NB4 (cell line): ENCODE measurements around the gene C9.

ENCODE experiments used
- DNase-seq: peaks from one replicate; pipeline ENCODE4 v3.0.0; 2010; ENCODE audit warnings: low read depth
- H3K4me3 ChIP-seq: one replicate; pipeline ENCODE4 v1.5.1; 2011; ENCODE audit warnings: mild to moderate bottlenecking, low read depth, low read length, moderate library complexity
- MYC ChIP-seq: IDR thresholded peaks from 2 replicates; pipeline ENCODE4 v1.6.1; 2011; ENCODE audit warnings: low read depth, low read length
- POLR2A ChIP-seq: IDR thresholded peaks from 2 replicates; pipeline ENCODE4 v1.6.1; 2011; ENCODE audit warnings: mild to moderate bottlenecking; ENCODE audit not compliant: insufficient read length; ENCODE audit errors: extremely low read depth
- TF ChIP-seq, protein P1 (sequence below): IDR thresholded peaks from 2 replicates; pipeline ENCODE4 v1.6.1; 2011; ENCODE audit warnings: low read depth, low read length
- TF ChIP-seq, protein P2 (sequence below): IDR thresholded peaks from one replicate; pipeline ENCODE4 v1.5.1; 2012; ENCODE audit warnings: low read depth, low read length

The C9 gene

DNA sequence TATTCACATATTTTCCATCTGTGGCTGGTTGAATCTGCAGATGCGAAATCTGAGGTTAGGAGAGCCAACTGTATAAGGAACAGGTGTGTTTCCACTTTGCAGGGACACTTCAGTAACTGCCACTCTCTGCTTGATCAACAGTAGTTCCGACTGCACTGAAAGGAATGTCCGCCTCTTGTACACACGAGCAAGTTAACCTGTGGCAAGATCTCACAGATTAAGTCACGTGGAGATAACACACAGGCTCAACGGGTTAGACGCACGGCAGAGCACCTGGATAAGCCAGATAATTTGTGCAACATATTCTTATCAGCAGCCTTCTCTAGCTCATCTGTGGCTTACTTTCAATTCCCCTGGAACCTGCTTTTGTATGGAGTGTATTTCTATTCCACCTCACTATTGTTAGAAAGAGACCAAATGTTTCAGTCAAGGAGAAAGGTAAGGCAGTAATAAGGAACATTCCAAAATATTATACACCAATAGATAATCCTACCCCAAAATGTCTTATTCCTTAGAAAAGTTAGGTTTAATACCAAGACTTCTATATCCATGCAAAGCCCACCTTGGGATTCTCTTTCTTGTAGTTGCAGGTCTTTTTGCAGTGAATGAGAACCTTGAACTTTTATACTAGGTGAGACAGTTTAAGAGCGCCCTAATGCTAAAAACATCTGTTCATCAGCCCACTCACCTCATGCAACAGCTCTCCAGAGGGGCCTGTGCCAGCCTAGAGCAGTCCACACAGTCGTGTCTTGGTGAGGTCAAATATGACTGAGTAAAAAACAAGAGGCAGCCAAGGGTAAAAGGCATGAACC, 6.5 kb upstream of the C9 start:
- TF ChIP-seq MYC, result no peak
- TF ChIP-seq, protein P1, sequence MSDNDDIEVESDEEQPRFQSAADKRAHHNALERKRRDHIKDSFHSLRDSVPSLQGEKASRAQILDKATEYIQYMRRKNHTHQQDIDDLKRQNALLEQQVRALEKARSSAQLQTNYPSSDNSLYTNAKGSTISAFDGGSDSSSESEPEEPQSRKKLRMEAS, result no peak
- no peak for TF ChIP-seq POLR2A
- H3K4me3 ChIP-seq, result no peak overlapping the region
- DNase-seq, result no peak

DNA sequence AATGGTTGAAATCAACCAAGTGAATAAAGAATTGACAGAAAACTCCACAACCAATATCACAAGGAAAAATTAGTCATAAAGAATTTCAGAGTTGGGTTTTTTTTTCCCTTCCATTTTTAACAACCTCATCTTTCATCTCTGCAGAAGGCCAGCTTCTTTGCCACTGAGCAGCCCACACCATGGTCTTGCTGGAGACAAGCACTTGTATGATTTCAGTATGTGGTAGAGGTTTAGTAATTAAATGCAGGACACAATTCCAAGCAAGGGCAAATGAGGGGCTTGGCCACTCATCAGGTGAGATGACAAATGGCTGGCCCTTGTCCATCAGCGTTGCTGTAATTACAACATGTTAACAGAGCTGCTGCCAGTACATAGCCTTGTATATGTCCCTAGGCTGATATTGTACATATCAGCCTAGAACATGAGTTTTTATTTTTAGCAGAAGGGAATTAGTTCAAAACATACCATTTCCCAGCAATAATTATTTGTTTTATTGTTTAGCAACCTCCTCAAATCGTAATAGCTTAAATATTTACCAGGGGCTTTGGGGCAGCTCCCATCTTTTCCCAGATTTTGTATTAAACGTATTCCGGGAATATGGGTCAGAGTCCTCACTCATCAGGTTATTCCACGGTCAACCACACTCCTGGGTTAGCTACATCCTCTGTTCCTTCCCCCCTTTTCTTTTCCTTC, 5.0 kb upstream of the C9 start:
- DNase-seq, result no peak
- TF ChIP-seq, protein P2, sequence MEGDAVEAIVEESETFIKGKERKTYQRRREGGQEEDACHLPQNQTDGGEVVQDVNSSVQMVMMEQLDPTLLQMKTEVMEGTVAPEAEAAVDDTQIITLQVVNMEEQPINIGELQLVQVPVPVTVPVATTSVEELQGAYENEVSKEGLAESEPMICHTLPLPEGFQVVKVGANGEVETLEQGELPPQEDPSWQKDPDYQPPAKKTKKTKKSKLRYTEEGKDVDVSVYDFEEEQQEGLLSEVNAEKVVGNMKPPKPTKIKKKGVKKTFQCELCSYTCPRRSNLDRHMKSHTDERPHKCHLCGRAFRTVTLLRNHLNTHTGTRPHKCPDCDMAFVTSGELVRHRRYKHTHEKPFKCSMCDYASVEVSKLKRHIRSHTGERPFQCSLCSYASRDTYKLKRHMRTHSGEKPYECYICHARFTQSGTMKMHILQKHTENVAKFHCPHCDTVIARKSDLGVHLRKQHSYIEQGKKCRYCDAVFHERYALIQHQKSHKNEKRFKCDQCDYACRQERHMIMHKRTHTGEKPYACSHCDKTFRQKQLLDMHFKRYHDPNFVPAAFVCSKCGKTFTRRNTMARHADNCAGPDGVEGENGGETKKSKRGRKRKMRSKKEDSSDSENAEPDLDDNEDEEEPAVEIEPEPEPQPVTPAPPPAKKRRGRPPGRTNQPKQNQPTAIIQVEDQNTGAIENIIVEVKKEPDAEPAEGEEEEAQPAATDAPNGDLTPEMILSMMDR, result no peak
- TF ChIP-seq MYC, result no peak
- TF ChIP-seq, protein P1, result no peak
- TF ChIP-seq POLR2A, result no peak
- no peak overlapping the region for H3K4me3 ChIP-seq

DNA sequence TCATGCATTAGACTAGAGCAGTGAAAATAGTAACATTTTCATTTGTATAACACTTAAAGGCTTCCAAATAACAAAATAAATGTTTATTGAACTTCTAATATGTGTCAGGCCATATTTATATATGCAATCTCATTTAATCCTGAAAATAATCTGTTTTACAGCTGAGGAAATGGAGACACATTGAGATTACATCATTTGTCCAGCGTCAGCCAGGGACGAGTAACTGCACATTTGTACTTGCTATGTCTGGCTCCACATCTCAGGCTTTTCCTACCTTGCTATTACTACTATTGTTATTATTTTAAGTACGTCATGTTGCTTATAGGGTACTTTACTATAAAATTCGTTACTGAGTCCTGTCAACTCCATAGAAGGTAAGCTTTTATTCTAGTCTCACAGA, 3.8 kb upstream of the C9 start:
- TF ChIP-seq, protein P2, result no peak
- TF ChIP-seq POLR2A (no peak), MYC (no peak)
- no peak for DNase-seq
- no peak overlapping the region for H3K4me3 ChIP-seq

DNA sequence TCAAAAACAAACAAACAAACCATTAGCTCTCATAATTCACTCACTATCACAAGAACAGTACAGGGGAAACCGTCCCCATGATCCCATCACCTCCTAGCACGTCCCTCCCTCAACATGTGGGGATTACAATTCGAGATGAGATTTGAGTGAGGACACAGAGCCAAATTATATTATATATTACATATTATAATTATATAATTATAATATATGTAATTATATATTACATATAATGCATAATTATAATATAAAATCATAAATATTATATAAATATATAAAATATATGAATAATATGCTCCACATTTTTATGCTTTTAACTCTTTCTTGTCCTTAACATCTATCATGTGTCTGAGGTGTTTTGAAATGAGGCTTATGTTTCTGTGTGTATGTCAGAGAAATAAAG, 3.4 kb upstream of the C9 start:
- no peak for DNase-seq
- TF ChIP-seq POLR2A, result no peak
- TF ChIP-seq, protein P2, result no peak
- no peak for TF ChIP-seq MYC
- TF ChIP-seq, protein P1, result no peak
- no peak overlapping the region for H3K4me3 ChIP-seq

DNA sequence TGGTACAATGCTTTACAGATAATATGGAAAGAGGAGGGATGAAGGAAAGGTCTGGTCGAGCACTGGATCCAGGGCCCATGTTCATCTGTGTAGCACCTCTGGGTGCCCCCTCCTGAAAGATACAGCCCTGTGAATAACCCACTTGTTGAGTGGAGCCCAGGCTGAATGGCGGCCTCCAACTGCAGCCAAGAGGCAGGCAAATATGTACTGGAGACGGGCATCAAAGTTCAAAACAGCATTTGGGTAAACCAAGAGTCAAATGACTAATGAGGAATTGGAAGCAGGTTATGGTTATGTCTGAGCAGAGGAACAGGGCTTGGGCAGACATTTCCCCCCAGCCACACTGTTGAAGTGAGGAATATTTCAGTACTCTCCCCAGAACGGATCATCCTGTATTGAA, 1.1 kb downstream of the C9 start:
- no peak for TF ChIP-seq POLR2A
- no peak for TF ChIP-seq MYC
- TF ChIP-seq, protein P2, result no peak
- TF ChIP-seq, protein P1, result no peak
- no peak for DNase-seq
- no peak overlapping the region for H3K4me3 ChIP-seq

DNA sequence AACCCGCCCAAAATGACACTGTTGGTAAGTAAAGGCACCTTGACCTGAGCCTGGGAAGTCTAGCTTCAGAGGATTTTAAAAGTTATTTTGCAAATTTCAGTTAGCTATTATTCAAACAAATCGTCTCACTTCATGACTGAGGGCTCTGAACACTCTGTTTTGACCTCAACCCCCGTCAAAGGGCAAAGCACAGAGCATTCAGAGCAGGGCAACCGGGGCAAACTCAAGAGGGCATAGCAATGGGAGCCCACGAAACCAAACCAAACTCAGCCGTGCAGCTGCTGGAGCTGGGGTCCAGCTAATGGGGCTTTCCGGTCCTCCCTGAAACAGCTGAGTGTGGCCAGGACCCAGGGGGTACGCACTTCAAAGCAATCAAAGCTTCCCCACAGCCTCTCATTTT, 1.6 kb downstream of the C9 start:
- DNase-seq, result no peak
- TF ChIP-seq POLR2A (no peak), MYC (no peak)
- TF ChIP-seq, protein P1, result no peak
- TF ChIP-seq, protein P2, result no peak
- H3K4me3 ChIP-seq, result no peak overlapping the region
